ENCODE results near the gene CPNE8. TPM values are rescaled to one million over a fixed set of nuclear protein-coding genes. Genes with fewer than 3 reads are reported as not detected.
A peak's percentile ranks its signal among the peaks of the same experiment; 100 is the strongest.

The CPNE8 gene
- total RNA-seq, 1 experiment from 2014 or later: 13.5 TPM

DNA sequence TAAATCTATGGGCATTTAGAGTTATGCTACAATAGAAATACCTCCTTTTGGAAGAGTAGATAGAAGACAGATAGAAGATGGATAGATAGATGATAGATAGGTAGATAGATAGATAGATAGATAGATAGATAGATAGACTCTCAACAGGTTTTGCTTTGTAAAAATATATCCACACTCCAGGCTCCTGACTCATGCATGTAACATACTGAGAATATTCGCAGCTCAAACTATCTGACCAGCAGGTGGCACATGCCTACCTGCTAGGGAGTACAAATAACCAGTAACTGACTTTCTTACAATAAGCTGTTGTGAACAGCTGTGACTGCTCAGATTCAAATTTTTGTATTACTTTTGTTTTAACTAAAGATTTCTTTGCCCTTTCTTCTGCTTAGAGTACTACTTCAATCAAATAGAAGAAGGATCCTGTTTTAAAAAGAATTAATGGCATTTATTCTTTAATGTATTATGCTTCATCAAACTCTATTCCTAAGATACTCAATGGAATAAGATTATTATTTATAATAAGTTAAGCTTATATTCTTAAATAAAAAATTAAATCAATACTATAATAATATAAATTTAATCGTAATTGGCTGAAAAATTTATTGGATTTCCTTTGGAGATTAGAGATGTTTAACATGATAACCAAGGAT is 15.8 kb upstream of the CPNE8 start:
- Histone ChIP-seq H3K36me3 (ENCODE audit: control insufficient read depth, insufficient read depth, low read length) (no peaks in the 10 kb centered on the region), H3K27me3 (replicated peaks; ENCODE audit: control insufficient read depth, insufficient read depth, low read length) (no peaks in the 10 kb centered on the region), H3K9me3 (no peaks in the 10 kb centered on the region), H3K4me1 (no peaks in the 10 kb centered on the region), H3K4me3 (ENCODE audit: low read depth, low read length) (no peak overlapping the region)
- peak; percentile 70 for DNase-seq
- ChIA-PET POLR2A (interaction anchor here (0.6 kb wide), 1 partner anchor 170 kb away, joined by 5 read pairs; no protein-coding TSS in a partner anchor), CTCF (interaction anchor here (0.6 to 1.5 kb wide), 16 partner anchors 10 to 354 kb away, joined by 3 to 36 read pairs (median 4); partner anchors contain the start of gene CPNE8)
- Mint-ChIP-seq H3K4me1 (ENCODE audit: low read depth, unreplicated experiment) (no peaks in the 10 kb centered on the region), H3K27ac (ENCODE audit: unreplicated experiment) (no peak overlapping the region), H3K9me3 (ENCODE audit: unreplicated experiment) (no peaks in the 10 kb centered on the region), H3K36me3 (ENCODE audit: insufficient read depth, unreplicated experiment) (no peaks in the 10 kb centered on the region), H3K4me3 (ENCODE audit: unreplicated experiment) (no peak overlapping the region), H3K27me3 (ENCODE audit: insufficient read depth, unreplicated experiment) (peaks cover 2% of the 10 kb centered on the region)
- TF ChIP-seq, protein P1, sequence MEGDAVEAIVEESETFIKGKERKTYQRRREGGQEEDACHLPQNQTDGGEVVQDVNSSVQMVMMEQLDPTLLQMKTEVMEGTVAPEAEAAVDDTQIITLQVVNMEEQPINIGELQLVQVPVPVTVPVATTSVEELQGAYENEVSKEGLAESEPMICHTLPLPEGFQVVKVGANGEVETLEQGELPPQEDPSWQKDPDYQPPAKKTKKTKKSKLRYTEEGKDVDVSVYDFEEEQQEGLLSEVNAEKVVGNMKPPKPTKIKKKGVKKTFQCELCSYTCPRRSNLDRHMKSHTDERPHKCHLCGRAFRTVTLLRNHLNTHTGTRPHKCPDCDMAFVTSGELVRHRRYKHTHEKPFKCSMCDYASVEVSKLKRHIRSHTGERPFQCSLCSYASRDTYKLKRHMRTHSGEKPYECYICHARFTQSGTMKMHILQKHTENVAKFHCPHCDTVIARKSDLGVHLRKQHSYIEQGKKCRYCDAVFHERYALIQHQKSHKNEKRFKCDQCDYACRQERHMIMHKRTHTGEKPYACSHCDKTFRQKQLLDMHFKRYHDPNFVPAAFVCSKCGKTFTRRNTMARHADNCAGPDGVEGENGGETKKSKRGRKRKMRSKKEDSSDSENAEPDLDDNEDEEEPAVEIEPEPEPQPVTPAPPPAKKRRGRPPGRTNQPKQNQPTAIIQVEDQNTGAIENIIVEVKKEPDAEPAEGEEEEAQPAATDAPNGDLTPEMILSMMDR (IDR thresholded peaks at IDR 0.05; ENCODE audit: insufficient read depth in 1 of 2, low read depth in 1 of 2, low read length in 1 of 2, severe bottlenecking in 1 of 2, unreplicated experiment in 1 of 2): peak; percentile 72 to 89
- BruUV-seq (replicated peaks): no TSS peak
- intact Hi-C loops (cut with micrococcal nuclease; ENCODE audit: unreplicated experiment): loop anchor here (1.0 to 10.0 kb wide), 8 partner anchors 82 to 594 kb away; no protein-coding TSS in a partner anchor

DNA sequence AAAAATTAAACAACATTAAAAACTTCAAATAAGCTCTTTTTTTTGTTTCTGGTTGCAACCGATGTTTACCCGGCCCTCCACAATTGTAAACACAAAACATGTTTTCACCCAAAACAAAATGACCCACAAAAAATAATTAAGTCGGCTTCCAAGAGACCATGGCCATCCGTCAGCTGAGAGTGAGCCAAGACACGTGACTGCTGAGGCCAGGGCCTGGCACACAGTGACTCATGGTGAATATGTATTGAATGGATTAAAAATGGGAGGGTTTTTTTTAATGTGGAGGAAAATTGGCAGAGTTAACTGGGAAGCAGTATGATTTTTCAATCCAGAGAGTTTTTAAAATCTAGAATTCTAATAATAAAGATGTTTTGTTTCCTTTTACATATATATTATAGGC is 13.8 kb upstream of the CPNE8 start:
- Histone ChIP-seq H3K9me3 (no peaks in the 10 kb centered on the region), H3K4me3 (ENCODE audit: low read depth, low read length) (no peak overlapping the region), H3K27me3 (replicated peaks; ENCODE audit: control insufficient read depth, insufficient read depth, low read length) (no peaks in the 10 kb centered on the region), H3K4me1 (no peaks in the 10 kb centered on the region), H3K36me3 (ENCODE audit: control insufficient read depth, insufficient read depth, low read length) (no peaks in the 10 kb centered on the region)
- TF ChIP-seq, protein P1 (IDR thresholded peaks at IDR 0.05; ENCODE audit: insufficient read depth in 1 of 2, low read depth in 1 of 2, low read length in 1 of 2, severe bottlenecking in 1 of 2, unreplicated experiment in 1 of 2): no peak
- DNase-seq: no peak
- no peaks in the 10 kb centered on the region for H3K36me3 Mint-ChIP-seq (ENCODE audit: insufficient read depth, unreplicated experiment)
- no TSS peak for BruUV-seq (replicated peaks)
- intact Hi-C loops (cut with micrococcal nuclease; ENCODE audit: unreplicated experiment): no loop called here
- no peaks in the 10 kb centered on the region for H3K4me1 Mint-ChIP-seq (ENCODE audit: low read depth, unreplicated experiment)
- H3K4me3 Mint-ChIP-seq (ENCODE audit: unreplicated experiment): no peak overlapping the region
- POLR2A ChIA-PET: no interaction called here
- peaks cover 2% of the 10 kb centered on the region for H3K27me3 Mint-ChIP-seq (ENCODE audit: insufficient read depth, unreplicated experiment)
- CTCF ChIA-PET: interaction anchor here (1.3 kb wide), 1 partner anchor 14 kb away, joined by 4 read pairs; the partner anchor contains the start of gene CPNE8
- H3K9me3 Mint-ChIP-seq (ENCODE audit: unreplicated experiment): no peaks in the 10 kb centered on the region
- H3K27ac Mint-ChIP-seq (ENCODE audit: unreplicated experiment): no peak overlapping the region

DNA sequence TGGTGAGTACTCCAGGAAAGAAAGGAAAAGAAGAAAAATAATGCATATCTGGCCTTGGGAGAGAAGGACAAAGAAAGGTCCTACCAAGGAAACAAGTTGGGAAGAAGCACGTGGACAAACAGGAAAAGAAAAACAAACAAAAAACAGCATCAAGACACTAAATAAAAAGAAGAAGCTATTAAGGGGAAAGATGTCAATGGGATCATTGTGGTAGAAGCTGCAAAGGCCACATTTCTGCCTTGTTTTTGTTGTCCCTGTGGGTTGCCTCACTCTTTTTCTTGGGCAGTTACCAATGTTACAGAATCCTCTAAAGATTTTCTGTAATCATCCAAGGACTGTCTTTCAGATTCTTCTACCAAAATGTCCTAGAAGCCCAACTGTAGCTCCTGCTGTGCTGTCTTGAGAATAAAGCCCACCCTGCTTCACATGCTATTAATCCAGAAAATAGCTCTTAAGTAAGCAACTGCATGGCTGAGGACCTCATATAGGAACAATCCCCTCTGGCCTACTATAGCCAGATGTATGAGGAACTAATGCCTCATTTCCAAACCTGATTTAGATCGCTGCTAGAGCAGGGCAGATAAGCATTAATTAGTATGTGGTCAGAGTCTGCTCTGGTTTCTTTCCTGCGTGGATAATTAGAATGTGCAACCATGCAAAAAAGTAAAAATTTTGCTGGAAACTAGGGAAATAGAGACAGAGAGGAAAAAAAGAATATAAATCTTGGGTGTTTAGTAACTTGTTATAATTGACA is 10.2 kb upstream of the CPNE8 start:
- no TSS peak for BruUV-seq (replicated peaks)
- CTCF ChIA-PET: no interaction called here
- H3K27me3 Mint-ChIP-seq (ENCODE audit: insufficient read depth, unreplicated experiment): peaks cover 8% of the 10 kb centered on the region
- TF ChIP-seq, protein P1 (IDR thresholded peaks at IDR 0.05; ENCODE audit: insufficient read depth in 1 of 2, low read depth in 1 of 2, low read length in 1 of 2, severe bottlenecking in 1 of 2, unreplicated experiment in 1 of 2): no peak
- H3K4me1 Mint-ChIP-seq (ENCODE audit: low read depth, unreplicated experiment): no peaks in the 10 kb centered on the region
- Histone ChIP-seq H3K4me1 (no peaks in the 10 kb centered on the region), H3K4me3 (ENCODE audit: low read depth, low read length) (no peak overlapping the region), H3K9me3 (no peaks in the 10 kb centered on the region), H3K36me3 (ENCODE audit: control insufficient read depth, insufficient read depth, low read length) (no peaks in the 10 kb centered on the region), H3K27me3 (replicated peaks; ENCODE audit: control insufficient read depth, insufficient read depth, low read length) (no peaks in the 10 kb centered on the region)
- DNase-seq: no peak
- no peaks in the 10 kb centered on the region for H3K36me3 Mint-ChIP-seq (ENCODE audit: insufficient read depth, unreplicated experiment)
- no peak overlapping the region for H3K27ac Mint-ChIP-seq (ENCODE audit: unreplicated experiment)
- H3K4me3 Mint-ChIP-seq (ENCODE audit: unreplicated experiment): no peak overlapping the region
- intact Hi-C loops (cut with micrococcal nuclease; ENCODE audit: unreplicated experiment): no loop called here
- POLR2A ChIA-PET: no interaction called here
- no peaks in the 10 kb centered on the region for H3K9me3 Mint-ChIP-seq (ENCODE audit: unreplicated experiment)
